Gastroesophageal sphincter (tissue), 4 donors: Measurements from ENCODE around the gene ADAMTS9. TPM values are rescaled to one million over a fixed set of nuclear protein-coding genes. Genes with fewer than 3 reads are reported as not detected.

Source experiments
- ATAC-seq: fragments of 150-250 bp; one replicate; pipeline ENCODE4 v1.9.1; 2016; ENCODE audit warnings: mild to moderate bottlenecking, moderate library complexity
- H3K27ac ChIP-seq, 4 donors: fragments of 200-600 bp; sonication (generic) in 3 of 4; 1 replicate in 3 of 4; 2 replicates in 1 of 4; pipeline ENCODE4 v1.5.1; 2016 to 2019
- H3K27me3 ChIP-seq: fragments of 200-600 bp; sonication (generic); one replicate; pipeline ENCODE4 v1.5.1; 2019
- H3K36me3 ChIP-seq, 2 donors: fragments of 200-600 bp; sonication (generic); one replicate each; pipeline ENCODE4 v1.5.1; 2019; ENCODE audit warnings: control low read depth in 1 of 2
- H3K4me1 ChIP-seq, 3 donors: fragments of 200-600 bp; sonication (generic); 1 replicate in 2 of 3; 2 replicates in 1 of 3; pipeline ENCODE4 v1.5.1; 2016 to 2019; ENCODE audit warnings: control low read depth in 2 of 3
- H3K4me3 ChIP-seq, 2 donors: fragments of 200-600 bp; sonication (generic); one replicate each; pipeline ENCODE4 v1.5.1; 2019; ENCODE audit warnings: mild to moderate bottlenecking in 1 of 2, moderate library complexity in 1 of 2
- H3K9me3 ChIP-seq, 3 donors: fragments of 200-600 bp; sonication (generic); one replicate each; pipeline ENCODE4 v1.5.1; 2017 to 2019; ENCODE audit warnings: control low read depth in 2 of 3
- EP300 ChIP-seq: sonication (generic); formaldehyde crosslinking; IDR thresholded peaks from one replicate; pipeline ENCODE4 v1.6.1; 2017; ENCODE audit warnings: antibody characterized with exemption, mild to moderate bottlenecking
- POLR2A ChIP-seq, 2 donors: fragments of 450-650 bp; IDR thresholded peaks; one replicate each; pipeline ENCODE4 v1.6.1; 2017; ENCODE audit warnings: antibody characterized with exemption in 2 of 2, mild to moderate bottlenecking in 2 of 2, moderate library complexity in 1 of 2
- POLR2AphosphoS5 ChIP-seq: sonication (generic); formaldehyde crosslinking; IDR thresholded peaks from one replicate; pipeline ENCODE4 v1.6.1; 2017; ENCODE audit warnings: antibody characterized with exemption
- WGBS, 2 donors: methylation state at CpG; one replicate each; pipeline ENCODE4 v1.1.5; 2018; ENCODE audit warnings: low coverage in 1 of 2; 5-methylcytosine and 5-hydroxymethylcytosine counted together
- small RNA-seq, 4 donors: library from RNA; depleted of rRNA; stranded (forward); fragments of <200 nt; gene quantifications; one replicate each; pipeline ENCODE3, GENCODE V24; 2016
- total RNA-seq, 4 donors: library from RNA; depleted of rRNA; stranded (reverse); fragments of >200 nt; gene quantifications; one replicate each; pipeline ENCODE4 v1.1.0, GENCODE V29; 2016
- TF ChIP-seq, protein P1 (sequence below), 4 experiments: fragments of 200-600 bp in 2 of 4; fragments of 450-650 bp in 2 of 4; sonication (generic) in 1 of 4; IDR thresholded peaks; one replicate each; pipeline ENCODE4 v1.5.1; 2017 to 2019; ENCODE audit warnings: antibody characterized with exemption in 4 of 4, mild to moderate bottlenecking in 2 of 4, moderate library complexity in 2 of 4

Gene ADAMTS9
- total RNA-seq, 4 donors from 2014 or later = 30.7 to 102 (median 48.3) TPM

- WGBS, 2 donors = 80% methylated on average over 1 of the region's 1 CpG; no CpG with 5 or more reads in 1 of the 2 donors
- H3K36me3 ChIP-seq = no peaks in the 10 kb centered on the region
- H3K4me3 ChIP-seq = no peak overlapping the region
- H3K4me1 ChIP-seq = no peaks in the 10 kb centered on the region
- TF ChIP-seq POLR2AphosphoS5 (no peak), EP300 (no peak), POLR2A (IDR thresholded peaks at IDR 0.05) (no peak)
- TF ChIP-seq, protein P1, sequence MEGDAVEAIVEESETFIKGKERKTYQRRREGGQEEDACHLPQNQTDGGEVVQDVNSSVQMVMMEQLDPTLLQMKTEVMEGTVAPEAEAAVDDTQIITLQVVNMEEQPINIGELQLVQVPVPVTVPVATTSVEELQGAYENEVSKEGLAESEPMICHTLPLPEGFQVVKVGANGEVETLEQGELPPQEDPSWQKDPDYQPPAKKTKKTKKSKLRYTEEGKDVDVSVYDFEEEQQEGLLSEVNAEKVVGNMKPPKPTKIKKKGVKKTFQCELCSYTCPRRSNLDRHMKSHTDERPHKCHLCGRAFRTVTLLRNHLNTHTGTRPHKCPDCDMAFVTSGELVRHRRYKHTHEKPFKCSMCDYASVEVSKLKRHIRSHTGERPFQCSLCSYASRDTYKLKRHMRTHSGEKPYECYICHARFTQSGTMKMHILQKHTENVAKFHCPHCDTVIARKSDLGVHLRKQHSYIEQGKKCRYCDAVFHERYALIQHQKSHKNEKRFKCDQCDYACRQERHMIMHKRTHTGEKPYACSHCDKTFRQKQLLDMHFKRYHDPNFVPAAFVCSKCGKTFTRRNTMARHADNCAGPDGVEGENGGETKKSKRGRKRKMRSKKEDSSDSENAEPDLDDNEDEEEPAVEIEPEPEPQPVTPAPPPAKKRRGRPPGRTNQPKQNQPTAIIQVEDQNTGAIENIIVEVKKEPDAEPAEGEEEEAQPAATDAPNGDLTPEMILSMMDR (IDR thresholded peaks at IDR 0.05) = no peak
- H3K27ac ChIP-seq = no peak overlapping the region
- H3K9me3 ChIP-seq = no peaks in the 10 kb centered on the region
- no peak for ATAC-seq
- no peaks in the 10 kb centered on the region for H3K27me3 ChIP-seq
Measured at GRCh38 chr3:64475037-64475436, 212.8 kb downstream of the ADAMTS9 start.

DNA sequence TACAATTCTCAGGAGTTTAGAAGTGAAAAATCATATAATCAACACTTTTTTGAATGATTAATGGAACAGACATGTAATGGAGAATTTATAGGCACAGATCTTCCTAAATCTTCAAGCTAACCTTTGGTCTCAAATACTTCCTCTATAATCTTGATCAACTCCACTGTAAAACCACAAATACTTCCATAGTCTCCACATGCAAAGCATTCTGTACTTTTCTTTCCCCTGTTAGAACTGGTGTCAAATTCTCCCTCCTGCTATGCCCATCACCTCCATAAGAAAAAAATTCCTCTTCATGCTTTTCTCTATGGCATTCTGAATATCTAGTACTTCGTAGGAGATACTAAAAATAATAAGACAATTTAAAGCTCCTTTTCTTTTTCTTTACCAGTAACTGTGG, 214.3 kb downstream of the ADAMTS9 start:
- no peaks in the 10 kb centered on the region for H3K36me3 ChIP-seq
- H3K9me3 ChIP-seq = no peaks in the 10 kb centered on the region
- no peaks in the 10 kb centered on the region for H3K4me1 ChIP-seq
- H3K27me3 ChIP-seq = no peaks in the 10 kb centered on the region
- ATAC-seq = no peak
- H3K27ac ChIP-seq = no peak overlapping the region
- no peak overlapping the region for H3K4me3 ChIP-seq
- TF ChIP-seq EP300 (no peak), POLR2A (IDR thresholded peaks at IDR 0.05) (no peak), POLR2AphosphoS5 (no peak)
- TF ChIP-seq, protein P1 (IDR thresholded peaks at IDR 0.05) = no peak
- WGBS, 2 donors = 83 to 90% methylated on average over 1 of the region's 1 CpG

- no peak overlapping the region for H3K27ac ChIP-seq
- H3K4me1 ChIP-seq = no peaks in the 10 kb centered on the region
- no peaks in the 10 kb centered on the region for H3K9me3 ChIP-seq
- H3K4me3 ChIP-seq = no peak overlapping the region
- TF ChIP-seq EP300 (no peak), POLR2A (IDR thresholded peaks at IDR 0.05) (no peak), POLR2AphosphoS5 (no peak)
- TF ChIP-seq, protein P1 (IDR thresholded peaks at IDR 0.05) = no peak
- H3K27me3 ChIP-seq = no peaks in the 10 kb centered on the region
- 80 to 89% methylated on average over 4 to 5 of the region's 5 CpGs for WGBS, 2 donors
- ATAC-seq = no peak
- H3K36me3 ChIP-seq = no peaks in the 10 kb centered on the region
Measured at GRCh38 chr3:64470436-64470835, 217.4 kb downstream of the ADAMTS9 start.

GRCh38 chr3:64467255-64467944, 220.4 kb downstream of the ADAMTS9 start:
- ATAC-seq = no peak
- Histone ChIP-seq H3K27ac (no peak overlapping the region), H3K4me3 (no peak overlapping the region), H3K4me1 (no peaks in the 10 kb centered on the region), H3K36me3 (no peaks in the 10 kb centered on the region), H3K27me3 (no peaks in the 10 kb centered on the region), H3K9me3 (no peaks in the 10 kb centered on the region)
- TF ChIP-seq, protein P1 (IDR thresholded peaks at IDR 0.05) = no peak
- TF ChIP-seq POLR2A (IDR thresholded peaks at IDR 0.05) = no peak
- TF ChIP-seq EP300 = no peak
- no peak for TF ChIP-seq POLR2AphosphoS5
- WGBS, 2 donors = 71 to 76% methylated on average over 2 to 4 of the region's 5 CpGs

Small RNA genes lying within 50 kb of the gene (small RNA-seq; reads per million reads assigned to genes)
- 0 reads per million in 4 donors for gene RNU6-739P
